Stomach (tissue), 4 donors: ENCODE measurements around the gene NBPF9.
"Not testable (repeated sequence)": the region's sequence is repeated elsewhere in the genome, so short reads cannot be mapped to it uniquely, and the experiment has no call there.

Source experiments
- EP300 ChIP-seq: sonication (generic); formaldehyde crosslinking; IDR thresholded peaks from one replicate; pipeline ENCODE4 v1.6.1; 2017; ENCODE audit warnings: antibody characterized with exemption
- POLR2A ChIP-seq, 4 donors: fragments of 450-650 bp; IDR thresholded peaks; one replicate each; pipeline ENCODE4 v1.6.1; 2016; ENCODE audit warnings: antibody characterized with exemption in 4 of 4, control low read depth in 2 of 4, mild to moderate bottlenecking in 1 of 4, moderate library complexity in 1 of 4
- POLR2AphosphoS5 ChIP-seq, 3 donors: sonication (generic); formaldehyde crosslinking; IDR thresholded peaks; one replicate each; pipeline ENCODE4 v1.6.1; 2016; ENCODE audit warnings: antibody characterized with exemption in 3 of 3
- TF ChIP-seq, protein P1 (sequence below), 7 experiments: fragments of 450-650 bp in 4 of 7; fragments of 200-600 bp in 3 of 7; sonication (generic) in 3 of 7; IDR thresholded peaks; one replicate each; pipeline ENCODE4 v1.5.1; 2016 to 2019; ENCODE audit warnings: antibody characterized with exemption in 7 of 7, control low read depth in 2 of 7, mild to moderate bottlenecking in 1 of 7

- TF ChIP-seq, protein P1, sequence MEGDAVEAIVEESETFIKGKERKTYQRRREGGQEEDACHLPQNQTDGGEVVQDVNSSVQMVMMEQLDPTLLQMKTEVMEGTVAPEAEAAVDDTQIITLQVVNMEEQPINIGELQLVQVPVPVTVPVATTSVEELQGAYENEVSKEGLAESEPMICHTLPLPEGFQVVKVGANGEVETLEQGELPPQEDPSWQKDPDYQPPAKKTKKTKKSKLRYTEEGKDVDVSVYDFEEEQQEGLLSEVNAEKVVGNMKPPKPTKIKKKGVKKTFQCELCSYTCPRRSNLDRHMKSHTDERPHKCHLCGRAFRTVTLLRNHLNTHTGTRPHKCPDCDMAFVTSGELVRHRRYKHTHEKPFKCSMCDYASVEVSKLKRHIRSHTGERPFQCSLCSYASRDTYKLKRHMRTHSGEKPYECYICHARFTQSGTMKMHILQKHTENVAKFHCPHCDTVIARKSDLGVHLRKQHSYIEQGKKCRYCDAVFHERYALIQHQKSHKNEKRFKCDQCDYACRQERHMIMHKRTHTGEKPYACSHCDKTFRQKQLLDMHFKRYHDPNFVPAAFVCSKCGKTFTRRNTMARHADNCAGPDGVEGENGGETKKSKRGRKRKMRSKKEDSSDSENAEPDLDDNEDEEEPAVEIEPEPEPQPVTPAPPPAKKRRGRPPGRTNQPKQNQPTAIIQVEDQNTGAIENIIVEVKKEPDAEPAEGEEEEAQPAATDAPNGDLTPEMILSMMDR (IDR thresholded peaks at IDR 0.05): not testable (repeated sequence)
- not testable (repeated sequence) for TF ChIP-seq POLR2AphosphoS5 (IDR thresholded peaks at IDR 0.05); POLR2A (IDR thresholded peaks at IDR 0.05); EP300
Measured at GRCh38 chr1:149075505-149076127, 27.7 kb downstream of the NBPF9 start.
